Aorta (tissue), 5 donors: ENCODE data around the gene ASCC3. TPM values are rescaled to one million over a fixed set of nuclear protein-coding genes. Genes with fewer than 3 reads are reported as not detected.

ENCODE experiments used
- ATAC-seq: fragments of 200-7000 bp; cut with Tn5 transposase; one replicate; pipeline ENCODE4 v1.9.1; 2022; ENCODE audit warnings: moderate library complexity; ENCODE audit not compliant: low FRiP score
- DNase-seq, 2 donors: peaks; one replicate each; pipeline ENCODE4 v3.0.0-alpha.2; 2020
- H3K27ac ChIP-seq, 2 donors: one replicate each; pipeline ENCODE4 v1.5.1; 2013; ENCODE audit warnings: low read length in 2 of 2, mild to moderate bottlenecking in 2 of 2, moderate library complexity in 2 of 2, control low read depth in 1 of 2, inconsistent platforms in 1 of 2, low read depth in 1 of 2
- H3K27me3 ChIP-seq, 2 donors: one replicate each; pipeline ENCODE4 v1.6.1; 2013; ENCODE audit warnings: control low read depth in 1 of 2, low read length in 1 of 2, mild to moderate bottlenecking in 1 of 2, moderate library complexity in 1 of 2; ENCODE audit not compliant: insufficient read depth in 2 of 2, control insufficient read depth in 1 of 2
- H3K36me3 ChIP-seq, 2 donors: one replicate each; pipeline ENCODE4 v1.6.1; 2013; ENCODE audit warnings: control low read depth in 1 of 2, low read length in 1 of 2, mild to moderate bottlenecking in 1 of 2; ENCODE audit not compliant: insufficient read depth in 2 of 2, control insufficient read depth in 1 of 2
- H3K4me1 ChIP-seq, 2 donors: one replicate each; pipeline ENCODE4 v1.6.1; 2013; ENCODE audit warnings: low read length in 2 of 2, control low read depth in 1 of 2, mild to moderate bottlenecking in 1 of 2, moderate library complexity in 1 of 2; ENCODE audit not compliant: insufficient read depth in 2 of 2, control insufficient read depth in 1 of 2
- H3K4me3 ChIP-seq, 2 donors: one replicate each; pipeline ENCODE4 v1.5.1; 2013; ENCODE audit warnings: low read length in 2 of 2, control low read depth in 1 of 2, mild to moderate bottlenecking in 1 of 2
- H3K9me3 ChIP-seq: one replicate; pipeline ENCODE4 v1.6.1; 2013; ENCODE audit warnings: mild to moderate bottlenecking, low read length; ENCODE audit not compliant: control insufficient read depth
- WGBS, 2 donors: extraction: QIAGEN DNeasy Blood & Tissue Kit; methylation state at CpG; one replicate each; pipeline ENCODE4 v1.1.7; 2013; 5-methylcytosine and 5-hydroxymethylcytosine counted together
- intact Hi-C, 2 donors: fragments of 100-400 bp; cut with DNase I; formaldehyde crosslinking; loops; one replicate each; pipeline versions ENCODE4 v1.14.2 to v1.15.0; 2022
- polyA plus RNA-seq, 2 donors: library from polyadenylated mRNA; stranded (reverse); fragments of 200-250 nt; gene quantifications; one replicate each; pipeline ENCODE4 v1.2.3, GENCODE V29; 2013
- total RNA-seq, 2 donors: library from RNA; stranded (reverse); fragmentation: NEBNext Ultra II Directional; extraction: Animal tissue kit (Norgen Biotek cat#: 25700); gene quantifications; one replicate each; pipeline ENCODE4 v1.2.1, GENCODE V29; 2021
- donor health status: healthy with polysubstance abuse.
- donor health status: Bipolar disorder and iron deficiency.
- donor health status: DM: no; HTN: no; CAD: no.
- donor health status: DM: no; HTN: no; CAD: no.
- donor health status: DM: yes; HTN: yes; CAD: no.

Gene ASCC3
- total and polyA plus RNA-seq, 4 donors: 3.5 to 46.9 (median 26.8) TPM

DNA sequence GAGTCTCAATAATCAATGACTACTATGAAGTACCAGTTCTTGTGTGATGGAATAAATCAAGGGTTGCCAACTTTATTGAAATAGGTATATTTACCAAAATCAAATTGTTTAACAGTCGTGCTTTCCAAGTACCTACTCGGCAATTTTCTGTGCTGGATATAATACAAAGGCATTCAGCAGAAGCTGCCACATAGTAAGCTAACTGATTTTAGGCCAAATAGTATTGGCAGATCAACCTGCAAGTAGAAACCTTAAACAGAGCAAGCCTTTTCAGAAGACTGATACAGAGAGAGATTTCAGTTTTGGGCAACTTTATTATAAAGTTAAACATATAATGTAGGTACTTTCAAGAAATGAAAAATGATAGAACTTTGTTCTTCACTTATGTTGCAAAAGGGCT, 174.6 kb downstream of the ASCC3 start:
- 86 to 89% methylated on average over 2 of the region's 2 CpGs for WGBS, 2 donors
- ATAC-seq: no peak
- DNase-seq: no peak

DNA sequence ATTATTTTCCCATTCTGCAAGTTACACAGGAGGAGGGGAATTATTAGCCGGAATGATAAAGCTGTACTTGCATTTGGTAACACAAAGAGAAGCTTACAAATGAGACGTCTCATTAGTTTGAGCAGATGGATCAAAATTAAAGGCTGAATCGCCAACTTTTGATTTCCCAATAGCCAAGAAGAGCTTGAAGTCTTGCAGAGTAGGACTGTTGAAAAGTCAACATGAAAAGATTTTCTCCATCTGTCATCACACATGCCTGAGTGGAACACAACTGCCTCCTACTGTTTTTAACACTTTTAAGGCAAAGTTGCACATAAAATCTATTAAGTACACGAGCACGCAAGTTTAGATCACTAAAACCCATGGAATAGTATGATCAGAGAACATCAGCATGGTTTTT, 176.2 kb downstream of the ASCC3 start:
- Histone ChIP-seq H3K9me3 (no peaks in the 10 kb centered on the region), H3K27me3 (no peaks in the 10 kb centered on the region), H3K36me3 (peaks cover 0 to 1% of the 10 kb centered on the region in 2 donors), H3K4me3 (no peak overlapping the region), H3K4me1 (no peaks in the 10 kb centered on the region), H3K27ac (no peak overlapping the region)
- WGBS, 2 donors: 94 to 95% methylated on average over 5 of the region's 5 CpGs
- ATAC-seq (no peak), DNase-seq (no peak)
- intact Hi-C loops: no loop called here

More for the DNA sequence above, 174.6 kb downstream of the ASCC3 start:
- no peaks in the 10 kb centered on the region for H3K36me3 ChIP-seq
- peaks cover 0 to 4% of the 10 kb centered on the region in 2 donors for H3K4me1 ChIP-seq
- intact Hi-C loops: no loop called here
- no peak overlapping the region for H3K27ac ChIP-seq
- H3K9me3 ChIP-seq: no peaks in the 10 kb centered on the region
- H3K27me3 ChIP-seq: no peaks in the 10 kb centered on the region
- H3K4me3 ChIP-seq: no peak overlapping the region

DNA sequence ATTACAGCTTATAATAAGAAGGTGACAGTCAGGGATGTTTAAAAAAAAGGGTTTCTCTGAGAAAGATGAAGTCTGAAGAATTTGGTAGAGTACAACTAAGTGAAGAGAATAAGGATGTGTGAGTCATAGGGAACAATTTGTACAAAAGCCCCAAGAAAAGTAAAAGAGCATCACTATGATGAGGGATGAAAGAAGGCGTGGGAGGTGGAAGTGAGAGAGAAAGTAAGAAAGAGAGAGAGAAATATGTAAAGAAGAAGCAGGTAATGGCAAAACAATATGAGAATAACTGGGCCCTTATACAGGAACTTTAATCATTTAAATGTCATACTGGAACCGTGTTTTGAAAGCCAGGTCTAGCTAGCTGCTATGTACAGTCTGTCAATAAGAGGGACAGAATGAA, 179.4 kb downstream of the ASCC3 start:
- ATAC-seq: no peak
- H3K9me3 ChIP-seq: no peaks in the 10 kb centered on the region

DNA sequence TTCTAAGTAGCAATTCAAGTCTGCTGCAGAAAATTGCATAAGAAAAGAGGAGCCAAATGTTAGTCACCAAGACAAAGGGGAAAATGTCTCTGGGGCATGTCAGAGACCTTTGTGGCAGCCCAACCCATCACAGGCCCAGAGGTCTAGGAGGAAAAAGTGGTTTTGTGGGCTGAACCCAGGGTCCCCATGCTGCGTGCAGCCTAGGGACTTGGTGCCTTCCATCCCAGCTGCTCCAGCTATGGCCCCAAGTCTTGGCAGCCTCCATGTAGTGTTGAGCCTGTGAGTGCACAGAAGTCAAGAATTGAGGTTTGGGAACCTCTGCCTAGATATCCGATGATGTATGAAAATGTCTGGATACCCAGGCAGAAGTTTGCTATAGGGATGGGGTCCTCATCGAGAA, 181.1 kb downstream of the ASCC3 start:
- no peak for ATAC-seq
- WGBS, 2 donors: 99 to 100% methylated on average over 3 of the region's 3 CpGs
- intact Hi-C loops: no loop called here

More for the DNA sequence above, 179.4 kb downstream of the ASCC3 start:
- Histone ChIP-seq H3K36me3 (peaks cover 0 to 2% of the 10 kb centered on the region in 2 donors), H3K4me3 (no peak overlapping the region), H3K4me1 (no peaks in the 10 kb centered on the region), H3K27me3 (no peaks in the 10 kb centered on the region), H3K27ac (no peak overlapping the region)
- DNase-seq: no peak
- 93 to 95% methylated on average over 2 of the region's 2 CpGs for WGBS, 2 donors
- intact Hi-C loops: no loop called here

DNA sequence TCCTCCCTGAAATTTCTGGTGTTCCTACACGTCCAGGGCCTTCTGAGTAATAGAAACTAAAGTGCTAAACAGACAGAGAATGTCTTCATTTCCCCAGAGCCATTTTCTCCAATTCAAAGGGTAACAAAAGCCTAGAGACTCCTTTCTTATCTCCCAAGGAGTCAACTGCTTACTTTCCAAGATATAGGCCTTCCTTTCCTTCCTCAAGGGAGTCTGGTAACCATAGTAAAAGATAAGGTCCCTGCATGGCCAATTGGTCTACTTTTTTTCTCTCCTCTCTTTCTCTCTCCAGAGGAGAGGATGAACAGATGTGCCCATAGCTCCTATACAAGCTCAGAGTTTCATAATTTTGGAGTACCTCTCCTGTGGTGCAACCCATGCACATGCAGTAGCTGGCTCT, 185.7 kb downstream of the ASCC3 start:
- intact Hi-C loops: no loop called here
- 72 to 81% methylated on average over 1 of the region's 1 CpG for WGBS, 2 donors
- Histone ChIP-seq H3K9me3 (no peaks in the 10 kb centered on the region), H3K27ac (no peak overlapping the region), H3K27me3 (no peaks in the 10 kb centered on the region), H3K4me1 (no peaks in the 10 kb centered on the region), H3K36me3 (peaks cover 0 to 2% of the 10 kb centered on the region in 2 donors), H3K4me3 (no peak overlapping the region)
- no peak for DNase-seq
- ATAC-seq: no peak

More for the DNA sequence above, 181.1 kb downstream of the ASCC3 start:
- Histone ChIP-seq H3K27ac (no peak overlapping the region), H3K4me1 (no peaks in the 10 kb centered on the region), H3K4me3 (no peak overlapping the region), H3K27me3 (no peaks in the 10 kb centered on the region), H3K9me3 (no peaks in the 10 kb centered on the region), H3K36me3 (peaks cover 0 to 2% of the 10 kb centered on the region in 2 donors)
- no peak for DNase-seq

DNA sequence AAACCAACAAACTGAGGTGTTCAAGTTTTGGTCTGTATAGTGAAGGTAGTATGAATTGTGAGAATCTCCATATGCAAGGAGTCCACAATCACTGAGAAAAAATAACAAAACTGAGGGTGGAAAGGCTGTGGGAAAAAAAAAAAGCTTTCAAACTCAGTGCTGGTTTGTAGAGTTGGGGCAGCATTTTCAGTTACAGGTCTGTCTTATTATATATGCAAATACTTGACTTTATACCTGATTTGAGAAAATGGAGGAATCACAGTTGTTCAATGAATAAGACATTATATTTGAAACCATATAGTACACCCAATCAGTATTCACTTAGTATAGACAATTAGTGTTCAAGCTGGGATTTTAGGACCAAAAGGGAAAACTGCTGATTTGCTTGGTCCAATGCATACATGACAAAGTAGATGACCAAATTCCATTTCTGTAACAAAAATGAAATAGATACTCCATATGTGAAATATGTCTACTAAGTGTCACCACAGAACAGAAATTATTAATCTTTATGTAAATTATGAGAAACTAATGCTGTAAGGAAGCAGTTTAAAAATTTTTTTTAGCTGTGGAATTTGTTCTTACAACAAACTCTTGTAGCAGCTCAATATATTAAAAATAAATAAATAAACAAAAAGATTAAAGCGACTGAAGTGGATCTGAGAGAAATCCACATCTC, 187.7 kb downstream of the ASCC3 start:
- Histone ChIP-seq H3K9me3 (no peaks in the 10 kb centered on the region), H3K36me3 (no peaks in the 10 kb centered on the region), H3K27ac (no peak overlapping the region), H3K27me3 (no peaks in the 10 kb centered on the region), H3K4me3 (no peak overlapping the region), H3K4me1 (no peaks in the 10 kb centered on the region)
- intact Hi-C loops: no loop called here
- 94 to 95% methylated on average over 1 of the region's 1 CpG for WGBS, 2 donors
- DNase-seq (no peak), ATAC-seq (no peak)

DNA sequence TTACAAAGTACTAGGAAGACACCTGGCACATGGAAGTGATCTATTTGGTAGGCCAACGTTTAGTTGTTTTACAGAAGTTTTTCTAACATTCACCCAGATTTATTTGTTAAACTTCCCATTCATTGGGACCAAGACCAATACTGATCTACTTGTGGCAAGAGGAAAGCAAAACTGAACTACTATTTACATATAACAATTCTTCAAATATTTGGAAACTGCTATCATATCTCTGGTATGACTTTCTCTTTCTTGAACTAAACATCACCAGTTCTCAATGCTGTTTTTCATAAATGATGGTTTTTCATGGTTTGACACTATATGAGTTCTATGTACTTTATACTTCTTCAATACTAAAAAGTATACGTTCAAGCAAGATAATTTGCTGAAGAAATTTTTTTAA, 189.2 kb downstream of the ASCC3 start:
- H3K9me3 ChIP-seq: no peaks in the 10 kb centered on the region
- no peaks in the 10 kb centered on the region for H3K27me3 ChIP-seq
- H3K27ac ChIP-seq: no peak overlapping the region
- no peaks in the 10 kb centered on the region for H3K4me1 ChIP-seq
- ATAC-seq (no peak), DNase-seq (no peak)
- no peaks in the 10 kb centered on the region for H3K36me3 ChIP-seq
- H3K4me3 ChIP-seq: no peak overlapping the region
- intact Hi-C loops: no loop called here
- WGBS, 2 donors: 70 to 74% methylated on average over 2 of the region's 2 CpGs

DNA sequence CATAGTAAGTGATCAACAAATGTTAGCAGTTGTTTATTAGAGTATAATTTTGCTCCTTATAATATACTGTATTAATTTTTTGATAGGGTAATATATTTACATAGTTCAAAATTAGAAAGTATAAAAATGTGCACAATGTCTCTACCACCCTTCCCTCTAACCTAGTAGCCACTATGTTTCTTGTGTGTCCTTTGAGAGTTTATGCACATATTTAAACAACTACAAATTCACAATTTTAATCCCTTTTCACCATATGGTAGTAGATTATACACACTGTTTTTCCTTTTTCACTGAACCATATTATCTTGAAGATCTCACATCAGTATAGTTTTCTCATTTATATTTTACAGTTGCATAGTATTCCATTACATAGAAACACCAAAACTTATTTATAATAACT, 194.9 kb downstream of the ASCC3 start:
- H3K4me1 ChIP-seq: no peaks in the 10 kb centered on the region
- intact Hi-C loops: no loop called here
- H3K36me3 ChIP-seq: no peaks in the 10 kb centered on the region
- no peaks in the 10 kb centered on the region for H3K9me3 ChIP-seq
- H3K27me3 ChIP-seq: no peaks in the 10 kb centered on the region
- DNase-seq (no peak), ATAC-seq (no peak)
- no peak overlapping the region for H3K4me3 ChIP-seq
- H3K27ac ChIP-seq: no peak overlapping the region

DNA sequence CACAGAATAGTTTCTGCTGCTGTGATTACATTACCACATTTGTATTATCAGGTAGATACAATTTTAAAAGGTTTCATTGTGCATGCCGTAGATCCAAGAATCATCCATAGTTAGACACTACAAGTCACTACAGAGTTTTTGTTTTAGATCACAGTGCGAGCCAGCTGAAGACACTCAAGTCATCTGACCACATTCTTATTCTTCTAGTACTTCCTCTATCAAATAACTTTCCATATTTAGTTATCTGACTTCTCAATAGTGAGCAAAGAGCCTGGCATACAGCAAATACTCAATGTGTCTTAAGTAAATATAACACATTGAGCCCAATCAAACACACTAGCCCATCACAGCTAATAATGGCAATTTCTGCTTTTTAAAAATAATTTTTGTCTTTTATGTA, 195.4 kb downstream of the ASCC3 start:
- intact Hi-C loops: no loop called here
- DNase-seq (no peak), ATAC-seq (no peak)
- Histone ChIP-seq H3K9me3 (no peaks in the 10 kb centered on the region), H3K36me3 (no peaks in the 10 kb centered on the region), H3K27ac (no peak overlapping the region), H3K27me3 (no peaks in the 10 kb centered on the region), H3K4me3 (no peak overlapping the region), H3K4me1 (no peaks in the 10 kb centered on the region)
- WGBS, 2 donors: 98% methylated on average over 2 of the region's 2 CpGs
